Measurements from ENCODE around the gene VWA3B. TPM values are rescaled to one million over a fixed set of nuclear protein-coding genes. Genes with fewer than 3 reads are reported as not detected.

The VWA3B gene
- total RNA-seq, 1 donor from 2014 or later, result not detected

DNA sequence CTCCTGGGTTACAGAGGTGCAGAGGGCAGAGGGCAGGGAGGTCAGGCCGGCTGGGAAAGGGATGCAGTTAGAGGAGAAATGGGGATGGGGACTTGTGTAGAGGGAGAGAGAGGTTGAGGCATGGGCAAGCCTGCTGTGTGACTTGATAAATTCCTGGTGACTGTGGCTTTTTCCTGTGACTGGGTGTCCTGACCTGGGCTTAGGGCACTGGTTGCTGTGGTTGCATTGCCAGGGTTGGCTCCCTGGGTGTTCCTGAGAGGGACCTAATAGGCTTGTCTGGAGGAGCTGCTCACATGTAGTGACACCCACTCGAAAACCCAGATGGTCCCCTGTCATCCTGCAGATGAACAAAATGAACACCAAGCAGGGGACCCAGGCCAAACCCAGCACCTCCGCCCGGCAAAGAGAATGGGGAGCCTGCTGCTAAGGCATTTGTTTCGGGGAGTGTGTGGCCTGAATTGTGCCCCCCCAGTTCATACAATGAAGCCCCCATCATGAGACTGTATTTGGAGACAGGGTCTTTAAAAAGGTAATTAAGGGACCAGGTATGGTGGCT lies 78.6 kb downstream of the VWA3B start:
- TF ChIP-seq, protein P1, sequence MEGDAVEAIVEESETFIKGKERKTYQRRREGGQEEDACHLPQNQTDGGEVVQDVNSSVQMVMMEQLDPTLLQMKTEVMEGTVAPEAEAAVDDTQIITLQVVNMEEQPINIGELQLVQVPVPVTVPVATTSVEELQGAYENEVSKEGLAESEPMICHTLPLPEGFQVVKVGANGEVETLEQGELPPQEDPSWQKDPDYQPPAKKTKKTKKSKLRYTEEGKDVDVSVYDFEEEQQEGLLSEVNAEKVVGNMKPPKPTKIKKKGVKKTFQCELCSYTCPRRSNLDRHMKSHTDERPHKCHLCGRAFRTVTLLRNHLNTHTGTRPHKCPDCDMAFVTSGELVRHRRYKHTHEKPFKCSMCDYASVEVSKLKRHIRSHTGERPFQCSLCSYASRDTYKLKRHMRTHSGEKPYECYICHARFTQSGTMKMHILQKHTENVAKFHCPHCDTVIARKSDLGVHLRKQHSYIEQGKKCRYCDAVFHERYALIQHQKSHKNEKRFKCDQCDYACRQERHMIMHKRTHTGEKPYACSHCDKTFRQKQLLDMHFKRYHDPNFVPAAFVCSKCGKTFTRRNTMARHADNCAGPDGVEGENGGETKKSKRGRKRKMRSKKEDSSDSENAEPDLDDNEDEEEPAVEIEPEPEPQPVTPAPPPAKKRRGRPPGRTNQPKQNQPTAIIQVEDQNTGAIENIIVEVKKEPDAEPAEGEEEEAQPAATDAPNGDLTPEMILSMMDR (IDR thresholded peaks at IDR 0.05; ENCODE audit: unreplicated experiment), result no peak
- DNase-seq (ENCODE audit: low spot score in 2 of 2, unreplicated experiment in 2 of 2), result no peak
- peaks cover 32% of the 10 kb centered on the region for H3K4me1 Mint-ChIP-seq
- H3K27me3 Mint-ChIP-seq (ENCODE audit: low read depth), result no peaks in the 10 kb centered on the region
- no peaks in the 10 kb centered on the region for H3K36me3 Mint-ChIP-seq
- H3K4me3 Mint-ChIP-seq, result no peak overlapping the region
- H3K27ac Mint-ChIP-seq, result no peak overlapping the region
- H3K9me3 Mint-ChIP-seq, result no peaks in the 10 kb centered on the region

DNA sequence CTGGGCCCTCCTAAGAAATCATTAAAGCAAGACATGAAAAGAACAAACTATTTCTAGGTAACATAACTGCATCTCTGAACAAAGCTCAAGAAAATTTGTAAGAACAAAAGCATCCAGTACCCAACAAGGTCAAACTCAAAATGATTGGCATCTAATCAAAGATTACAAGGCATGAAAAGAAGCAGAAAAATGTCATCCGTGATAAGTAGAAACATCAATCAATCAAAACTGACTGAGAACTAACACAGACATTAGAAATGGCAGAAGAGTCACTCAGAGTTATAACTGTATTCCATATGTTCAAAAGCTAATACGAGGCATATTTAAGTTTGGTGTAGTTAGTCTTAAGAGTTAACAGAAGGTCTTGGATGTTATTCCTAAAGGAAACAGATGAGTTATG lies 80.9 kb downstream of the VWA3B start:
- Mint-ChIP-seq H3K36me3 (no peaks in the 10 kb centered on the region), H3K4me3 (no peak overlapping the region), H3K27ac (no peak overlapping the region), H3K27me3 (ENCODE audit: low read depth) (no peaks in the 10 kb centered on the region), H3K4me1 (peaks cover 20% of the 10 kb centered on the region), H3K9me3 (peaks cover 5% of the 10 kb centered on the region)
- TF ChIP-seq, protein P1 (IDR thresholded peaks at IDR 0.05; ENCODE audit: unreplicated experiment), result no peak
- DNase-seq (ENCODE audit: low spot score in 2 of 2, unreplicated experiment in 2 of 2), result no peak

DNA sequence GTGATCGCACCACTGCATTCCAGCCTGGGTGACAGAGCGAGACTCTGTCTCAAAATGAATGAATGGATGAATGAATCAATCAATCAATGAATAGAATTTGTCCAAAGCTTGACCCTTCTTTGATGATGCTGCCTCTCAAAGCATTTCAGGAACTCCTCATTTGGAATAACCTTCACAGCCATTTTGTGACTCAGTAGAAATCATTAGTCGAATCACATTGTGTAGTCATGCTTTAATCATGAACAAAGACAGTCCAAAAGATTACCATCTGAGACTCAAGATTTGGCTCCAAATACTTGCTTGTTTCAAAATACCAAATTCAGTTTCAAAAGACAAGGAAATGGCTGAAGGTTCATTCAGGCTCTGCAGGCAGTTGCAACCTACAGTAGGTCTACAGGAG lies 83.1 kb downstream of the VWA3B start:
- no peaks in the 10 kb centered on the region for H3K27me3 Mint-ChIP-seq (ENCODE audit: low read depth)
- peaks cover 5% of the 10 kb centered on the region for H3K9me3 Mint-ChIP-seq
- TF ChIP-seq, protein P1 (IDR thresholded peaks at IDR 0.05; ENCODE audit: unreplicated experiment), result no peak
- DNase-seq (ENCODE audit: low spot score in 2 of 2, unreplicated experiment in 2 of 2), result no peak
- no peak overlapping the region for H3K4me3 Mint-ChIP-seq
- H3K27ac Mint-ChIP-seq, result no peak overlapping the region
- H3K4me1 Mint-ChIP-seq, result peaks cover 10% of the 10 kb centered on the region
- H3K36me3 Mint-ChIP-seq, result no peaks in the 10 kb centered on the region

DNA sequence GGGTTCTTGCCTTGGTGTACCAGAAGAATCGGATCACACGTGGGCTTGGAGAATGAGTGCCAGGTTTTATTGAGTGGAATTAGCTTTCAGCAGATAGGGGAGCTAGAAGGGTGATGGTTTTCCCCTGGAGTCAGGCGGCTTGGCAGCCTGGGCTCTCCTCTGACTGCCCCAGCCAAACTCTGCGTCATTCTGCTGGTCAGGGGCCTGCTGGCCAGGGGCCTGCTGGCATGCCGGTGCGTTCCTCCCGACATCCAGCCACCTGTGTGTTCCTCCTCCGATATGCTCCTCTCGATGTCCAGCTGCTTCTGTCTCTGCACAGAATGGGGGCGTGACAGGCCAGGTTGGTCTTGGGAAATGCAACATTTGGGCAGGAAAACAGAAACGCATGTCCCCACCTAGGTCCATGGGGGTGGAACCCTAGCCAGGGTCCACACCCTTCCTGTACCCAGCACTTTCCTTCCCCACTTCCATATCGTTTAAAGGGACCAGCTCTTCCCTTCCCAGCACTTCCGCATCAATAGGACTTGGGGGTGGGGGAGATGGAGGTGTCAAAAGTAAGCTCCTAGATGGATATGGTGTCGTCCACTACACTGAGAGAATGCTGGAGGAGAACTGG lies 85.3 kb downstream of the VWA3B start:
- Mint-ChIP-seq H3K4me1 (peaks cover 10% of the 10 kb centered on the region), H3K27ac (no peak overlapping the region), H3K9me3 (peaks cover 5% of the 10 kb centered on the region), H3K27me3 (ENCODE audit: low read depth) (peaks cover 20% of the 10 kb centered on the region), H3K36me3 (no peaks in the 10 kb centered on the region), H3K4me3 (no peak overlapping the region)
- TF ChIP-seq, protein P1 (IDR thresholded peaks at IDR 0.05; ENCODE audit: unreplicated experiment), result no peak
- DNase-seq (ENCODE audit: low spot score in 2 of 2, unreplicated experiment in 2 of 2), result no peak

DNA sequence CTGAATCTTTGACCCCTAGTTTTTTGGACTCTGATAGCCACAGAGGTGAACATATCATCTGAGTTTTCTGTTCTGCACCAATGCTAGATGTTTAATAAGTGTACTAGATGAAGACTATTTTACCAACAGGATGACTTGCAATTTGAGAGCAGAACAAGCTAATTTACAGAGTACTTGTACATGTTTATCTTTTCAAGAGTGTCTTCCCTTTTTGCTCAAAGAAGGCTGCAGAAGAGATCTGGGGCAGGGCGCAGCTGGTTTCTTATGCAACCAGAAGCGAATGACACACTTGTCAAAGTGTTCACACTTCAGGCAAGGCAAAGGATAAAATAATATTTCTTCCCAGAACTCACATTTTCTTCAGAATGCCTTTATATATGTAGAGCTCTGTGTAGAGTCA lies 86.0 kb downstream of the VWA3B start:
- H3K4me3 Mint-ChIP-seq, result no peak overlapping the region
- no peaks in the 10 kb centered on the region for H3K36me3 Mint-ChIP-seq
- no peak overlapping the region for H3K27ac Mint-ChIP-seq
- TF ChIP-seq, protein P1 (IDR thresholded peaks at IDR 0.05; ENCODE audit: unreplicated experiment), result no peak
- H3K4me1 Mint-ChIP-seq, result peaks cover 10% of the 10 kb centered on the region
- H3K9me3 Mint-ChIP-seq, result peaks cover 5% of the 10 kb centered on the region
- peaks cover 26% of the 10 kb centered on the region for H3K27me3 Mint-ChIP-seq (ENCODE audit: low read depth)
- DNase-seq (ENCODE audit: low spot score in 2 of 2, unreplicated experiment in 2 of 2), result no peak
